Heart right ventricle (tissue), 16 donors: ENCODE data around the gene FZR1. TPM values are rescaled to one million over a fixed set of nuclear protein-coding genes. Genes with fewer than 3 reads are reported as not detected.

Source experiments
- ATAC-seq, 8 donors: fragments of 200-7000 bp; cut with Tn5 transposase; one replicate each; pipeline ENCODE4 v1.9.1; 2020; ENCODE audit warnings: mild to moderate bottlenecking in 8 of 8, moderate library complexity in 8 of 8, moderate number of reproducible peaks in 1 of 8
- DNase-seq, 2 donors: peaks; one replicate each; pipeline ENCODE4 v3.0.0-alpha.2; 2020
- H3K27ac ChIP-seq, 10 donors: fragments of 200-600 bp; sonication (generic) in 2 of 10; one replicate each; pipeline versions ENCODE4 v1.5.0 to v1.8.0; 2020 to 2022; ENCODE audit warnings: mild to moderate bottlenecking in 3 of 10
- H3K27me3 ChIP-seq, 7 donors: fragments of 200-600 bp; one replicate each; pipeline ENCODE4 v1.8.0; 2021 to 2022; ENCODE audit warnings: mild to moderate bottlenecking in 2 of 7
- H3K36me3 ChIP-seq, 9 donors: fragments of 200-600 bp; sonication (generic) in 1 of 9; one replicate each; pipeline versions ENCODE4 v1.5.0 to v1.8.0; 2020 to 2022; ENCODE audit warnings: mild to moderate bottlenecking in 2 of 9
- H3K4me1 ChIP-seq, 9 donors: fragments of 200-600 bp; sonication (generic) in 1 of 9; one replicate each; pipeline versions ENCODE4 v1.5.0 to v1.8.0; 2020 to 2022; ENCODE audit warnings: mild to moderate bottlenecking in 4 of 9
- H3K4me3 ChIP-seq, 10 donors: fragments of 200-600 bp; sonication (generic) in 2 of 10; one replicate each; pipeline versions ENCODE4 v1.5.0 to v1.8.0; 2020 to 2022; ENCODE audit warnings: mild to moderate bottlenecking in 7 of 10, moderate library complexity in 2 of 10
- H3K9me3 ChIP-seq, 11 donors: fragments of 200-600 bp in 10 of 11; sonication (generic) in 2 of 11; one replicate each; pipeline versions ENCODE4 v1.5.0 to v1.8.0; 2013 to 2022; ENCODE audit warnings: mild to moderate bottlenecking in 2 of 11, control low read depth in 1 of 11, moderate library complexity in 1 of 11
- WGBS, 2 donors: extraction: QIAGEN DNeasy Blood & Tissue Kit; methylation state at CpG; one replicate each; pipeline ENCODE4 v1.1.7; 2013; ENCODE audit warnings: inconsistent platforms in 1 of 2; 5-methylcytosine and 5-hydroxymethylcytosine counted together
- intact Hi-C, 10 donors: fragments of 100-400 bp; cut with DNase I; formaldehyde crosslinking; loops; one replicate each; pipeline versions ENCODE4 v1.11.1 to v1.14.2; 2022
- polyA plus RNA-seq, 2 donors: library from polyadenylated mRNA; stranded (reverse); fragments of 200-250 nt; gene quantifications; one replicate each; pipeline ENCODE4 v1.2.3, GENCODE V29; 2013
- total RNA-seq, 10 donors: library from RNA; stranded (reverse); fragmentation: NEBNext Ultra II Directional in 3 of 10; extraction: Animal tissue kit (Norgen Biotek cat#: 25700) in 3 of 10; gene quantifications; one replicate each; pipeline versions ENCODE4 v1.2.1 to v1.2.4, GENCODE V29; 2021 to 2023
- TF ChIP-seq, protein P1 (sequence below), 9 donors: fragments of 200-600 bp; sonication (generic) in 2 of 9; IDR thresholded peaks; one replicate each; pipeline versions ENCODE4 v1.5.0 to v1.8.0; 2021 to 2022; ENCODE audit warnings: antibody characterized with exemption in 9 of 9, mild to moderate bottlenecking in 5 of 9, moderate library complexity in 1 of 9
- donor health status: Arrhythmogenic right ventricular cardiomyopathy.
- donor health status: ischemic (EF 13 %, LVEDD 7.1; RV severe dilation, severe dysfunction).
- donor health status: healthy with polysubstance abuse.
- donor health status: DM: no; HTN: yes; CAD: no.
- donor health status: DM: no; HTN: no; CAD: no.
- donor health status: ischemic (EF 25% LVEDD 6.9; RV normal size, moderate dysfunction).
- donor health status: ischemic (EF 25% LVEDD 5.7; RV mildly dilated, moderate dysfunction).
- donor health status: healthy.
- donor health status: DM: yes; HTN: yes; CAD: no.
- donor health status: Ischemic cardiomyopathy.
- donor health status: ischemic (EF 35%, LVEDD 5.7; RV mildly dilated, moderate dysfunction).
- donor health status: nonischemic (EF 11% LVEDD 7.7; RV severe dilation, severe dysfunction).
- donor health status: DM: yes; HTN: yes; CAD: no.
- donor health status: PGD.
- donor health status: ischemic (EF 29% LVEDD 5.4; RV normal size, mild dysfunction).
- donor health status: nonischemic (EF 23%, LVEDD 6.1; RV moderate dilation, normal function).

The FZR1 gene
- total and polyA plus RNA-seq, 12 donors: 13.5 to 30.8 (median 24.7) TPM

DNA sequence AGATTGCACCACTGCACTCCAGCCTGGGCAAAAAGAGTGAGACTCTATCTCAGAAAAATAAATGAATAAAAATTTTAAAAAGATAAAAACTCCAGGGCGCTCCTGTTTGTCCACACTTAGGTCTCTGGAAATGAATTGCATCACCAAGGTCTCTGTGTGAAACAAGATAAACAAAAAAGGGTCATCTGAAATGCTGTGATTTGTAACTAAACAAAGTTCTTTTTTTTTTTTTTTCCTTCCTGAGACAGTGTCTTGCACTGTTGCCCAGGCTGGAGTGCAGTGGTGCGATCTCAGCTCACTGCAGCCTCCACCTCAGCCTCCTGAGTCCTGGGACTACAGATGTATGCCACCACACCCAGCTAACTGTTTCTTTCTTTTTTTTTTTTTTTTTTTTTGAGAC, 11.5 kb downstream of the FZR1 start:
- no peak overlapping the region for H3K27ac ChIP-seq
- DNase-seq: no peak
- WGBS, 2 donors: 92 to 93% methylated on average over 2 of the region's 2 CpGs
- H3K27me3 ChIP-seq: no peaks in the 10 kb centered on the region
- no peak for ATAC-seq
- H3K4me1 ChIP-seq: peaks cover 0 to 33% (median 8%) of the 10 kb centered on the region in 9 donors
- peaks cover 0 to 40% (median 0%) of the 10 kb centered on the region in 9 donors for H3K36me3 ChIP-seq
- H3K9me3 ChIP-seq: no peaks in the 10 kb centered on the region
- intact Hi-C loops: no loop called here
- TF ChIP-seq, protein P1, sequence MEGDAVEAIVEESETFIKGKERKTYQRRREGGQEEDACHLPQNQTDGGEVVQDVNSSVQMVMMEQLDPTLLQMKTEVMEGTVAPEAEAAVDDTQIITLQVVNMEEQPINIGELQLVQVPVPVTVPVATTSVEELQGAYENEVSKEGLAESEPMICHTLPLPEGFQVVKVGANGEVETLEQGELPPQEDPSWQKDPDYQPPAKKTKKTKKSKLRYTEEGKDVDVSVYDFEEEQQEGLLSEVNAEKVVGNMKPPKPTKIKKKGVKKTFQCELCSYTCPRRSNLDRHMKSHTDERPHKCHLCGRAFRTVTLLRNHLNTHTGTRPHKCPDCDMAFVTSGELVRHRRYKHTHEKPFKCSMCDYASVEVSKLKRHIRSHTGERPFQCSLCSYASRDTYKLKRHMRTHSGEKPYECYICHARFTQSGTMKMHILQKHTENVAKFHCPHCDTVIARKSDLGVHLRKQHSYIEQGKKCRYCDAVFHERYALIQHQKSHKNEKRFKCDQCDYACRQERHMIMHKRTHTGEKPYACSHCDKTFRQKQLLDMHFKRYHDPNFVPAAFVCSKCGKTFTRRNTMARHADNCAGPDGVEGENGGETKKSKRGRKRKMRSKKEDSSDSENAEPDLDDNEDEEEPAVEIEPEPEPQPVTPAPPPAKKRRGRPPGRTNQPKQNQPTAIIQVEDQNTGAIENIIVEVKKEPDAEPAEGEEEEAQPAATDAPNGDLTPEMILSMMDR (IDR thresholded peaks at IDR 0.05): no peak
- H3K4me3 ChIP-seq: no peak overlapping the region

DNA sequence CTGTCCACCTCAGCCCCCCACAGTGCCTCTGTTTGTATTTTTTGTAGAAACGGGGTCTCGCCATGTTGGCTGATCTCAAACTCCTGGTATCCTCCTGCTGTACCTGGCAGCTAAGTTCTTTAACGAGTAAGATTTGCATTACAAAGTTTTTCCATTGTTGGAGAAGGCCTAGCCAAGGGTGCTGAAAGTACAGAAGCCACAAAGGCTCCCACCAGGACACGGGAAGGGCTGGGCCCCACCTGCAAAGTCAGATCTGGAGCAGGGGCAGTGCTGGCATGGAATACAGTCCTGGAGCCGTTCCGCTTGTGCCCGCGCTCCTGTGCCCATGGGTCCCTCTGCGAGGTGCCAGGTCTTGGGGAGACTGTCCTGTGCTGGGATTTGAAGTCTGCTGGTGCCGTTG, 12.1 kb downstream of the FZR1 start:
- no peak overlapping the region for H3K27ac ChIP-seq
- peaks cover 0 to 26% (median 3%) of the 10 kb centered on the region in 9 donors for H3K4me1 ChIP-seq
- ATAC-seq (no peak), DNase-seq (no peak)
- TF ChIP-seq, protein P1 (IDR thresholded peaks at IDR 0.05): no peak
- H3K4me3 ChIP-seq: no peak overlapping the region
- H3K36me3 ChIP-seq: peaks cover 0 to 46% (median 4%) of the 10 kb centered on the region in 9 donors
- intact Hi-C loops: no loop called here
- no peaks in the 10 kb centered on the region for H3K9me3 ChIP-seq
- H3K27me3 ChIP-seq: no peaks in the 10 kb centered on the region
- 83 to 86% methylated on average over 10 of the region's 10 CpGs for WGBS, 2 donors

DNA sequence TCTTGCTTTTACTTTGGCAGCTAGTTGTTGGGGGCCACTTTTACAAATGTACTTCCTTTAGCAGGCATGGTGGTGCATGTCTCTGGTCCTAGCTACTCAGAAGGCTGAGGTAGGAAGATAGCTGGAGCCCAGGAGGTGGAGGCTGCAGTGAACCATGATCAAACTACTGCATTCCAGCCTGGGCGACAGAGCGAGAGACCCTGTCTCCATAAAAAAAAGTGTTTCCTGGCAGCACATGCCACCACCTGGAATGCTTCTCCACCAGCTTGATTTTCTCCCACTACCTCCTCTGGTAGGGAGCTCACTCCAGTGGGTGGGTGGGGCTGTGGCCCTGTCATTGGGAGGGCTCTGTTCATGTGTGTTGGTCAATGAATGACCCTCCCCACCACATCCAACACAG, 12.5 kb downstream of the FZR1 start:
- H3K36me3 ChIP-seq: peaks cover 0 to 50% (median 8%) of the 10 kb centered on the region in 9 donors
- H3K4me1 ChIP-seq: peaks cover 0 to 23% (median 3%) of the 10 kb centered on the region in 9 donors
- 86 to 92% methylated on average over 2 of the region's 2 CpGs for WGBS, 2 donors
- H3K9me3 ChIP-seq: no peaks in the 10 kb centered on the region
- DNase-seq (no peak), ATAC-seq (no peak)
- intact Hi-C loops: no loop called here
- TF ChIP-seq, protein P1 (IDR thresholded peaks at IDR 0.05): no peak
- no peaks in the 10 kb centered on the region for H3K27me3 ChIP-seq
- no peak overlapping the region for H3K27ac ChIP-seq
- H3K4me3 ChIP-seq: no peak overlapping the region

DNA sequence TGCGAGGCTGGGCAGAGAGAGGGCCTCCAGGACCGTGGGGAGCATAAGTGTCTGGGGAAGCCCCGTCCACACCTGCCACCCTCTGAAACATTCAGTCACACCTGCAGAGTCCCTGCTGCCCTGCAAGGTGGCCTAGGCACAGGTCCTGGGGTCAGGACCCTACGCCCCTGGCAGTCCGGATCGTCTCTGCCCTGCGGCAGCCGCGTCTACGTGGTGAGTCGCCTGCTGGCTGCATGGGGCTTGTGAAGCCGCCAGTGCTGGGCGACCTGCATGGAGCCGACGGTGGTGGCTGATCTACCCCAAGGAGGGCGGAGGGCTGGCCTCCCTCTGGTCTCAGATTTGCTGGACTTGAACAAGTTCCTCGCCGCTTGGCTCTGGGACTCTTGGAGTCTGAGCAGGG, 13.0 kb downstream of the FZR1 start:
- H3K36me3 ChIP-seq: peaks cover 0 to 55% (median 11%) of the 10 kb centered on the region in 9 donors
- H3K27ac ChIP-seq: no peak overlapping the region
- peaks cover 0 to 23% (median 0%) of the 10 kb centered on the region in 9 donors for H3K4me1 ChIP-seq
- 89 to 91% methylated on average over 18 of the region's 18 CpGs for WGBS, 2 donors
- TF ChIP-seq, protein P1 (IDR thresholded peaks at IDR 0.05): no peak
- DNase-seq (no peak), ATAC-seq (no peak)
- no peak overlapping the region for H3K4me3 ChIP-seq
- intact Hi-C loops: no loop called here
- H3K9me3 ChIP-seq: no peaks in the 10 kb centered on the region
- H3K27me3 ChIP-seq: no peaks in the 10 kb centered on the region
